T-helper 17 cell (primary cell): ENCODE results near the gene SNRNP200. TPM values are rescaled to one million over a fixed set of nuclear protein-coding genes. Genes with fewer than 3 reads are reported as not detected.
A peak's percentile ranks its signal among the peaks of the same experiment; 100 is the strongest.

Source experiments
- ATAC-seq: fragments of 150-1000 bp; cut with Tn5 transposase; 2 replicates; pipeline ENCODE4 v1.10.0; 2021; ENCODE audit warnings: mild to moderate bottlenecking, moderate library complexity
- DNase-seq, 3 donors: peaks; one replicate each; pipeline versions ENCODE4 v3.0.0 to v3.0.0-alpha.2; 2020 to 2021
- H3K9me3 ChIP-seq: one replicate; pipeline ENCODE4 v1.7.0; 2013; ENCODE audit warnings: low read length, mild to moderate bottlenecking; ENCODE audit not compliant: control insufficient read depth, poor library complexity, severe bottlenecking
- H3K27ac Mint-ChIP-seq: one replicate; pipeline ENCODE4 v1.8.0; 2022; ENCODE audit warnings: mild to moderate bottlenecking, moderate library complexity, mixed read lengths
- H3K27me3 Mint-ChIP-seq: one replicate; pipeline ENCODE4 v1.8.0; 2022; ENCODE audit warnings: mixed read lengths
- H3K36me3 Mint-ChIP-seq: one replicate; pipeline ENCODE4 v1.8.0; 2022; ENCODE audit warnings: low read depth, mixed read lengths
- H3K4me1 Mint-ChIP-seq: one replicate; pipeline ENCODE4 v1.8.0; 2022; ENCODE audit warnings: mild to moderate bottlenecking, mixed read lengths
- H3K4me3 Mint-ChIP-seq: one replicate; pipeline ENCODE4 v1.8.0; 2022; ENCODE audit warnings: mild to moderate bottlenecking, moderate library complexity, mixed read lengths
- total RNA-seq, 4 donors: library from RNA in 2 of 4; stranded (reverse) in 2 of 4; gene quantifications; one replicate each; pipeline ENCODE4 v1.2.3 and lab custom pipeline; 2022 to 2026

Gene SNRNP200
- total RNA-seq, 2 donors from 2014 or later, result 189 to 224 TPM

DNA sequence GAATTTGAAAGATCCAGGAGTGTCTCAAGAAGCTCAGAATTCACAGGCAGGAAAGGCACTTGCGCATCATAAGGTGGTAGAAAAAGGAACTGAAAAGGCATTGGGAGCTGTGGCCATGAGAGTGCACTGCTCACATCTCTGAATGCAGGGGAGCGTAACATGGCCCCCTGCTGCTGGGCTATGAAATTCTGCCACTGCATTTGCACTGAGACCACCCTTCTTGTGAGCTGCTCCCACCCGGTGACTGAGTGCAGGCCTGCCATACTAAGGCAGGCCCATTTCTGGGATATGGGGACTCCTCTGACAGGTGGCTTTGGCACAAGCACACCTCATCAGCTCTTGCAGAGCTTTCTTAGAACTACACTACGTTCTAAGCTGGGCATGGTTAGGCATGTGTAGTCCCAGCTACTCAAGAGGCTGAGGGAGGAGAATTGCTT, 71.4 kb downstream of the SNRNP200 start:
- H3K36me3 Mint-ChIP-seq, result no peaks in the 10 kb centered on the region
- H3K27ac Mint-ChIP-seq, result no peak overlapping the region
- no peaks in the 10 kb centered on the region for H3K27me3 Mint-ChIP-seq
- ATAC-seq, result peak; percentile 40
- peaks cover 8% of the 10 kb centered on the region for H3K4me1 Mint-ChIP-seq
- DNase-seq, result no peak
- H3K9me3 ChIP-seq, result no peaks in the 10 kb centered on the region
- no peak overlapping the region for H3K4me3 Mint-ChIP-seq

DNA sequence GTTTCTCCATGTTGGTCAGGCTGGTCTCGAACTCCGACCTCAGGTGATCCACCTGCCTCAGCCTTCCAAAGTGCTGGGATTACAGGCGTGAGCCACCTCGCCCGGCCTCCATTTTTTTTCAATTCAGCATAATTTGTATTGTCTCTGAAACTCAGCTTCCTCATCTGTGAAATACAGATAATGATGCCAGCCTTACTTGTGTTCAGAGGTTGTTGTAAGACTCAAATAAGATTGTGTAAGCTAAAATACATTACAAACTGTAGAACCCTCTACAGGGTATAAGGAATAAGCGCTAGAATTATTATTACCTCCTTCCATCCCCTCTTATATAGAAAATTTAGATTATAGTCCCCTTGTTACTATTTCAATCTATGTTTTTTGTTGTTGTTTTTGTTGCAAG, 71.9 kb downstream of the SNRNP200 start:
- H3K4me1 Mint-ChIP-seq, result peaks cover 8% of the 10 kb centered on the region
- no peak for ATAC-seq
- DNase-seq, result no peak
- no peaks in the 10 kb centered on the region for H3K36me3 Mint-ChIP-seq
- H3K27me3 Mint-ChIP-seq, result no peaks in the 10 kb centered on the region
- H3K27ac Mint-ChIP-seq, result no peak overlapping the region
- H3K9me3 ChIP-seq, result no peaks in the 10 kb centered on the region
- H3K4me3 Mint-ChIP-seq, result no peak overlapping the region

DNA sequence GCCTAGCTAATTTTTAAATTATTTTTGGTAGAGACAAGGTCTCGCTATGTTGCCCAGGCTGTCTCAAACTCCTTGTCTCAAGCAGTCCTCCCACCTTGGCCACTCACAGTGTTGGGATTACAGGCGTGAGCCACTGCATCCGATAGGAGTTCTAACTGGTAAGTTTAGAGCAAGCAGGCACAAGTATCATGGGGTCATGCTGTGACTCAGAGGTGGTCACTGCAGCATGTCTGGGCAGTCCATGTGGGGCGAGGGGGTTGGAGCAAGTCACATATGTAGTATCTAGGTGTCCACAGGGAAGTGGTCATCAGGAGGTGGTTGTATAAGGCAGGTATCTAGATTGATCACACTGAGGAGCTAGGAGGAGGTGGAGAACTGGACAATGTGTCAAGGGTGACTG, 74.0 kb downstream of the SNRNP200 start:
- no peaks in the 10 kb centered on the region for H3K27me3 Mint-ChIP-seq
- H3K36me3 Mint-ChIP-seq, result no peaks in the 10 kb centered on the region
- H3K9me3 ChIP-seq, result no peaks in the 10 kb centered on the region
- H3K27ac Mint-ChIP-seq, result no peak overlapping the region
- DNase-seq (no peak), ATAC-seq (no peak)
- H3K4me1 Mint-ChIP-seq, result peaks cover 8% of the 10 kb centered on the region
- no peak overlapping the region for H3K4me3 Mint-ChIP-seq

DNA sequence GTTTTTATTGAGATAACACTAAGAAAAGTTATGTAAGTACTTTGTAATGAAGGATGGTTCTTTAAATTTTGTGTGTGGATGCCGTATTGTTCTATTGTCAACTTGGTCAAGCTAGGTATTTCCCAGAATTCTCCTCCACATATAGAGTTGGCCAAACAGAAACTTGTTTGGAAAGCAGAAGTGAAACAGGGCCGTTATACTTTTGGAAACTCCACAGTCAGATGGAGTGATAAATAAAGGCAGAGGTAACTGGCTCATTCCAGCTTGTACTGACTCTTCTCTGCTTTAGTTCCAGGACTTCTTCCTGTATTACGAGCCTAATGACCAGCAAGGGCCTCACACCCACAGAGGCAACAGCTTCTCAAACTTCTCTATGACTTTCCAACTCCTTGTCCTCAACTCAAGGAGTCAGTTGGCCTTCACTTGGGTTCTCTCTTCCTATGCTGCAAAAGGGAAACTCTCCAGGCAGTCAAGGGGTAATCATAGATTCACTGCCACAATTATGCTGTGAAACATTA, 80.3 kb downstream of the SNRNP200 start:
- H3K27ac Mint-ChIP-seq, result no peak overlapping the region
- no peaks in the 10 kb centered on the region for H3K9me3 ChIP-seq
- peaks cover 3% of the 10 kb centered on the region for H3K36me3 Mint-ChIP-seq
- peaks cover 8% of the 10 kb centered on the region for H3K4me1 Mint-ChIP-seq
- no peak for DNase-seq
- no peaks in the 10 kb centered on the region for H3K27me3 Mint-ChIP-seq
- ATAC-seq, result peak; percentile 42
- no peak overlapping the region for H3K4me3 Mint-ChIP-seq

Other genes with a start within 250 kb of the SNRNP200 start
- gene ADRA2B, start 189.0 kb downstream of the SNRNP200 start, total RNA-seq, result 1 to 10 TPM in 1 of 2 donors, under 1 TPM in 1; 0.85 to 2.8 TPM
- gene ASTL, start 167.0 kb downstream of the SNRNP200 start, total RNA-seq, result 1 to 10 TPM; 4.2 to 7.9 TPM
- 100 to 1,000 TPM; 240 to 319 TPM for gene DUSP2, start 160.1 kb downstream of the SNRNP200 start, total RNA-seq
- 10 to 100 TPM; 59.2 to 72.6 TPM for gene STARD7, start 96.7 kb downstream of the SNRNP200 start, total RNA-seq
- 10 to 100 TPM; 36.4 to 44.8 TPM for gene TMEM127, start 39.5 kb downstream of the SNRNP200 start, total RNA-seq
- gene CIAO1, start 39.3 kb downstream of the SNRNP200 start, total RNA-seq, result 10 to 100 TPM; 60.0 to 61.5 TPM
- 1 to 10 TPM; 6.6 to 9.9 TPM for gene ITPRIPL1, start 19.8 kb upstream of the SNRNP200 start, total RNA-seq
- gene NCAPH, start 30.2 kb upstream of the SNRNP200 start, total RNA-seq, result 1 to 10 TPM; 1.4 to 3.0 TPM
- under 1 TPM in 1 of 2 donors, not detected in 1; 0.44 TPM for gene NEURL3, start 199.8 kb upstream of the SNRNP200 start, total RNA-seq
- gene ARID5A, start 231.2 kb upstream of the SNRNP200 start, total RNA-seq, result 100 to 1,000 TPM; 126 to 139 TPM